Stimulated activated CD4-positive, alpha-beta T cell treated with anti-CD3 and anti-CD28 coated beads, Interleukin-4, amount 100 ng/mL, for 4 hours (primary cell): Measurements from ENCODE around the gene DENND11.

ENCODE experiments used
- DNase-seq, 2 experiments: peaks; one replicate each; pipeline ENCODE4 v3.0.0-alpha.2; 2020

Gene DENND11, protein sequence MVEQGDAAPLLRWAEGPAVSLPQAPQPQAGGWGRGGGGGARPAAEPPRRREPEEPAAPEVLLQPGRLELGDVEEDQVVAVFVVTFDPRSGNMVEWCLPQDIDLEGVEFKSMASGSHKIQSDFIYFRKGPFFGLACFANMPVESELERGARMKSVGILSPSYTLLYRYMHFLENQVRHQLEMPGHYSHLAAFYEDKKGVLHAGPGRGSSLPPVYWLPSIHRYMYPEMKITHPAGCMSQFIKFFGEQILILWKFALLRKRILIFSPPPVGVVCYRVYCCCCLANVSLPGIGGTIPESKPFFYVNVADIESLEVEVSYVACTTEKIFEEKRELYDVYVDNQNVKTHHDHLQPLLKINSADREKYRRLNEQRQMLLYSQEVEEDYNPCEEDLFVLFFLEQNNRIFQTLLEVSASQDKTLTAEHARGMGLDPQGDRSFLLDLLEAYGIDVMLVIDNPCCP

GRCh38 chr7:141702047-141702567 lies at the start of gene DENND11:
Gene DENND11, minus strand, starts transcription at chr7:141702166. Its CDS starts 13 bp downstream, at chr7:141702153.
- peak; percentile 24 to 64 for DNase-seq

GRCh38 chr7:141748396-141748795 lies 46.4 kb upstream of the DENND11 start:
- DNase-seq, result no peak

- DNase-seq, result no peak
Observed at GRCh38 chr7:141744131-141744530, 42.2 kb upstream of the DENND11 start.

GRCh38 chr7:141742229-141742628 lies 40.3 kb upstream of the DENND11 start:
- no peak for DNase-seq

GRCh38 chr7:141739250-141739649 lies 37.3 kb upstream of the DENND11 start:
- DNase-seq, result no peak

DNA sequence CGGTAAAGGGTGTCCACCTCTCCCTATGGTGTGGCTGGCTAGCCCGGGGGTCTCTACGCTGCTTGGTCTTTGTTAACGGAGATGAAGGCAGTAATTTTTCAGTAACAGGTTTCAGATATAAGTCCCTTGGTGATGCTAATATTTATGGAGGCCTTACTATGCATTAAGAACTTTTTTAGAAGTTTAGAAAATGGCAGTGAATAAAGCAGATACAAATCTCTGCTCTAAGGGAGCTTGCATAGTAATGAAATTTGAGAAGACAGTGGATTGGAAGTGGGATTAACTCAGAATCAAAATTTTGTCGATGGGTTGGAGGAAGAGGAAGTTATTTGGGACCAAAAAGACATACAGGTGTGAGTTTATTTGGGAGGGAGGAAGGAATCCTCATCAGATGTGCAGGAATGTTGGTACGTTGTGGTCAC lies 36.6 kb upstream of the DENND11 start:
- DNase-seq, result no peak

- peak; percentile 79 to 93 for DNase-seq
Observed at GRCh38 chr7:141737836-141738591, 36.0 kb upstream of the DENND11 start, which contains the start of gene SSBP1. Gene SSBP1, plus strand, starts transcription at chr7:141738358. Its CDS starts 809 bp downstream, at chr7:141739167.

DNA sequence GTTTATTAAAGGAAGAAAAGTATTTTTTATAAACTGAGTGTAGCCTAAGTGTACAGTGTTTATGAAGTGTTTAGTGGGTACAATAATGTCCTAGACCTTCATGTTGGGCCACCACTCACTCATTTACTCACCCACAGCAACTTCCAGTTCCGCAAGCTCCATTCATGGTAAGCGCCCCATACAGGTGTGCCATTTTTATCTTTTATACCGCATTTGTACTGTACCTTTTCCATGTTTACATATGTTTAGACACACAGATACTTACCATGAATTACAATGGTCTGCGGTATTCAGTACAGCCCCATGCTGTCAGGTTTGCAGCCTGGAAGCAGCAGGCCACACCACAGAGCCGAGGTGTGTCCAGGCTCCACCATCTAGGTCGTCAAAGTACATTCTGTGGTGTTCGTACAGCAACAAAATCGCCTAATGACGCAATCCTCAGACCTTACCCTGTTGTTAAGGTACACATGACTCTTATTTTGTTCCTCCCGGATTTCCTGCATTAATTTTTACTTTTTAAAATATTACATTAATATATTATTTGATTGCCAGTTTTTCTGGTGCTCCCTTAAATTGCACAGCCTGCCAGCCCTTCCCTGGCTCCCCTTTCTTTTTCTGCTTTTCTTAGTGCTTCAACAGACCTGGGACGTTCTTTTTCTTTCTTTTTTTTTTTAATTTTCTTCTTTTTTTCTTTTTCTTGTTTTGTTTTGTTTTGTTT lies 35.3 kb upstream of the DENND11 start:
- no peak for DNase-seq

DNA sequence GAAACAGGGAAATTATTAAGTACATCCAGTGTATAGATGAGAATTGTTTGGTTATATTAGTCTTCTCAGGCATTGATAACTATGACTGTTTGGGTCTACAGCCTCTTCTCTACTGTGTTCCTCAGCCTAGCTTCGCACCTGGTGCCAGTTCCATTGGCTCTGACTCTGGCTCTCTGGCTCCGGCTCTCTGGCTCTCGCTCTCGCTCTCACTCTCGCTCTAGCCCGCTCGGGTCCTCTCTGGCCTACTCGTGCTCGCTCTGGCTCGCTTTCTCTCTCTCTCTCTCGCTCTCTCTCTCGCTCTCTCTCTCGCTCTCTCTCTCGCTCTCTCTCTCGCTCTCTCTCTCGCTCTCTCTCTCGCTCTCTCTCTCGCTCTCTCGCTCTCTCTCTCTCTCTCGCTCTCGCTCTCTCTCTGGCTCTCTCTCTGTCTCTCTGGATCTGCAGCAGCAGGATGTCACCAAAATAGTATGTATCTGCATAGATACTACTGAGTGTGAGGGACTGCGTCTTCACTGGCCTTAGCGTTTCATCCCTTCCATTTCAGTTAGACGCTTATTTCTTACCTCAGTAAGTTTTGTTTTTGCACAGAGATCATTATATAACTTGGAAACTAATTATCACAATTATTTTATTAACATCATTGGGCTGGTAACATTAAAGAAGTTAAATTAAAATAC lies 29.6 kb upstream of the DENND11 start:
- DNase-seq, result no peak

GRCh38 chr7:141729020-141729419 lies 27.1 kb upstream of the DENND11 start:
- no peak for DNase-seq

- DNase-seq, result no peak
Observed at GRCh38 chr7:141722529-141722928, 20.6 kb upstream of the DENND11 start.

DNA sequence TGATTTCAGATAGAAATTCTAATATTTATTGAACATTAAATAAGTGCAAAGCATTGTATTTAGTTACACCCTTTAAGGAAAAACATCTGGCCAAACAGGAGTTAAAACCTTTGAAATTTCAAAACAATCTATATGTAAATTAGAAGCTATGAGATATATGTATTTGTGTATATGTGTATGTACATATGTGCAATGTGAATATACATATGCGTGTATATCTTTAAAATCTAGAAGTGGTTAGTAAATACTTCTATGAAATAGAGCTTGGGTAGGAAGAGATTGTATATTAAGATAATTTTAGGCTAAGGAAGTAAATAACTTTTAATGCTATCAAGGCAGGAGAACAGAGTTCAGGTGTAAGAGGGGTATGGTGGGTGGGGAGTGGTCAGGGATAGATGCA lies 15.5 kb upstream of the DENND11 start:
- no peak for DNase-seq

DNA sequence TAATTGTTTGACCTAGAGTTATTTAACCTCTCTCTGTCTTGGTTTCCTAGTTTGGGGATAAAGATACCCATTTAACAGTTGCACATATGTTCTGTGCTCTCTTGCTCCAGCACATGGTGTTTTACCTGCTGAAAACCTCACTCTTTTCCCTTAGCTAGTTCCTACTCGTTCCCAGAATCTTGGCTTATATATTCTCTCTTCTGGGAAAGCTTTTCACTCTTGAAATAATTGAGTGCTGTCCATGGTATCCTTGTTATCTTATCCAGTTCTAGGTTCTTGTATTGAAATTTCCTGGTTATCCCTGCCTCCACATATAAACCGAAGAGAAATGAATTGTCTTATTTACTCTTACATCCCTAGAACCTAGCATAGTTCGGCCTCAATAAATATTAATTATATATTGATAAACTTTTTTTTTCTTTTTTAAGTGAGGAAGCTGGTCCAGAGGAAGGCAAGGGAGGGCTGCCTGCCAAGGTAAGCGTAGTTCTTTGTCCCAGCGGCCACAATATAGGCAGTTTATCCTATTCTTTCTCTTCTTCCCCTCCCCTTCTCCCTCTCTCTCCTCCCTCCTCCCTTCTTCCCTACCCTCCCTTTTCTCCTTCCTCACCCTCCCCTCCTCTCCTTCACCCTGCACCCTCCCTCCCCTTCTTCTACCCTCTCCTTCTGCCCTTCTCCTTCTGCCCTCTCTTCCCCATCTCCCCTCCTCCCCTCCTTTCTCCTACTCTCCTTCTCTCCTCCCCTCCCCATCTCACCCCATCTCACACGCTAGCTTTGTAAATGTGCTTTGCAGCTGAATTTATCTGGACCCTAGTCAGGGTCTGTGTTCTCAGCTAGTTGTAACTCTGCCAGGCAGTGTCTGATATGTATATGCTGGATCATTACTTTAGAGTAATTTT lies 14.1 kb upstream of the DENND11 start:
- DNase-seq, result no peak

DNA sequence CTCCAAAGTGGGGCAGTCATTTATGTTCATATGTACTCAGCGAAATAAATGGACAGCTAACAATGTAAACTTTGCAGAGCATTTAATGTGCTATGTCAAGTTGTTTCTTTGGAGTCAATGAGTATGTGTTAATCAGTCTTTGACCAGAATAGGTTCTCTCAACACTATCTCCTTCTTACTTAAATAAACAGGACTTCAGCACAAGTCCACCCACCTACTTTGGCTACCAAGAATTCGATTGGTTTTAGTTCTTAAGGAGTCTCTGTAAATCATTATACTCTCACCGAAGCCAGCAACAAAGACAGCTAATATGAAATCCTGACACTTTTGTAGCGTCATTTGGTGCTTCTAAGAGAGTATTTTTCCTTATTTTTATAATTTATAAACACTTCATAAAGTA lies 13.1 kb upstream of the DENND11 start:
- DNase-seq, result no peak

GRCh38 chr7:141714571-141714970 lies 12.6 kb upstream of the DENND11 start:
- DNase-seq, result no peak

GRCh38 chr7:141713890-141714289 lies 11.9 kb upstream of the DENND11 start:
- no peak for DNase-seq

GRCh38 chr7:141712603-141713255 lies 10.8 kb upstream of the DENND11 start:
- DNase-seq, result no peak

DNA sequence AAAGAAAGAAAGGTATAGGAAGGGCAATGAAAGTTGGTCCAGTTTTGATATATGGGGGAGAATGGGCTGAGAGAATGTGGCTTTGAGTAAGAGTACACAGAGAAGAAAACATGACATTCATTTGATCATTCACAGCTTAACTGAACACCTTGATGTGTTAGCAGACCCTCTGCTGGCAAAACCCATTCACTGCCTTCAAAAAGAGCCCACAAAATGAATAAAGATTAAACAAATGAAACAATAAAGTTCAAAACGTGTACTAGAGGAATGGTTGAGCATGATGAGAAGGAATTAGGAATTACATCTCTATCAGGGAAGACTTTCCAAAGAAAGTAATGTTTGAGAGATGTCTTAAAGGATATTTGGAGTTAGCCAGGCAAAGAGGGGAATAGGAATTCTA lies 8.3 kb upstream of the DENND11 start:
- no peak for DNase-seq

GRCh38 chr7:141709749-141710148 lies 7.8 kb upstream of the DENND11 start:
- no peak for DNase-seq

- no peak for DNase-seq
Observed at GRCh38 chr7:141709318-141709717, 7.4 kb upstream of the DENND11 start.

- DNase-seq, result no peak
Observed at GRCh38 chr7:141708351-141708750, 6.4 kb upstream of the DENND11 start, which contains the start of gene WEE2. Gene WEE2, plus strand, starts transcription at chr7:141708353. Its CDS starts 406 bp downstream, at chr7:141708759.
